HUES6 (cell line): ENCODE results near the gene PRAC2.

ENCODE experiments used
- H3K27ac ChIP-seq: 2 replicates; pipeline ENCODE4 v1.7.0; 2013; ENCODE audit warnings: low read depth, mild to moderate bottlenecking, low read length, inconsistent platforms
- H3K27me3 ChIP-seq: 2 replicates; pipeline ENCODE4 v1.6.1; 2013; ENCODE audit warnings: low read length; ENCODE audit not compliant: control insufficient read depth, insufficient read depth
- H3K36me3 ChIP-seq: 2 replicates; pipeline ENCODE4 v1.6.1; 2013; ENCODE audit warnings: low read length; ENCODE audit not compliant: control insufficient read depth, insufficient read depth
- H3K4me1 ChIP-seq: 2 replicates; pipeline ENCODE4 v1.6.1; 2013; ENCODE audit warnings: low read length; ENCODE audit not compliant: control insufficient read depth, insufficient read depth
- H3K4me3 ChIP-seq: 2 replicates; pipeline ENCODE4 v1.5.1; 2013; ENCODE audit warnings: low read depth, low read length
- H3K9ac ChIP-seq: one replicate; pipeline ENCODE4 v1.6.1; 2013; ENCODE audit warnings: mild to moderate bottlenecking, low read length
- H3K9me3 ChIP-seq: 2 replicates; pipeline ENCODE4 v1.6.1; 2013; ENCODE audit warnings: low read depth, low read length; ENCODE audit not compliant: control insufficient read depth, insufficient read depth

The PRAC2 gene

DNA sequence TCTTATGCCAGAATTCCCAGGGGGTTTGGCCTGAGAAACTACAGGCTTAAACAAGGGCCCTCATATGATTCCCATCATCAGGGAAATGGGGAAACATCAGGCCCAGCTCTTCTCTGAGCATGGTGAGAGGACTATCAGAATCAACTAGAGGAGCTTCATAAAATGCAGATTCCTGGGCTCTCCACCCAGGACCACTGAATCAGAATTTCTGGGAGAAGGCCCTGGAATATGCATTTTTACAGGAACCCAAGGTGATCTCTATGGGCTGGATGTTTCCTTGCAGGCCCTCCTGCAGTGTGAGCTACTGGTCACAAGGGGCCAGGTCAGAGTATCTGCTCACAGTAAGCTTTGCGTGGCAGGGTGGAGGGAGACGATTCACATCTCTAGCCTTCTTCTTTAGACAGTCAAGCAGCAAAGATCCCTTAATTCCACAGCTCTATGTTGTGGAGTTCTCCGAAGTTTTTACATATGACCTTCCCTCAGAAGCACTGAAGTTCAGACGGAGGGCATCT, 44.3 kb downstream of the PRAC2 start:
- Histone ChIP-seq H3K27ac (no peak overlapping the region), H3K9me3 (no peaks in the 10 kb centered on the region), H3K9ac (no peak overlapping the region), H3K4me3 (no peak overlapping the region), H3K4me1 (no peaks in the 10 kb centered on the region), H3K27me3 (peaks cover 44% of the 10 kb centered on the region), H3K36me3 (no peaks in the 10 kb centered on the region)

GRCh38 chr17:48769009-48769675, 46.2 kb downstream of the PRAC2 start:
- Histone ChIP-seq H3K27ac (no peak overlapping the region), H3K9ac (no peak overlapping the region), H3K4me3 (no peak overlapping the region), H3K9me3 (no peaks in the 10 kb centered on the region), H3K4me1 (no peaks in the 10 kb centered on the region), H3K36me3 (no peaks in the 10 kb centered on the region), H3K27me3 (peaks cover 26% of the 10 kb centered on the region)

DNA sequence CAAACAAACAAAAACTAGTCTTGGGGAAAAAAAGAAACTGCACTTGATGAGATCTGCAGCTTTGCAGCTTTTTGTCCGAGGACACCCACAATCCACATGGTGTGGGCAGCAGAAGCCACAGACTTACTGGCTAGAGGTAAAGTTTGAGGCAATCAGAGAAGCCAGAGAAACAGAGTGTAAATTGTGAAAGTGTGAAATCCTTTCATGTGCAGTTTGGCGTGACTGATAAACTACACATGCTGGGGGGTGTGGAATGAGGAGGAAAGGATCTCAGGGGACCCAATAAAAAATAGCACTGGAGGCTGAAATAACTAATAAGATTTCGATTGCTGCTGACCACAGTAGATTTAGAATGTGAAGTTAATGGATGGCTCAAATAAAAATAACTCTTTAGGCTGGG, 48.0 kb downstream of the PRAC2 start:
- H3K9ac ChIP-seq: no peak overlapping the region
- H3K36me3 ChIP-seq: no peaks in the 10 kb centered on the region
- peaks cover 10% of the 10 kb centered on the region for H3K27me3 ChIP-seq
- no peak overlapping the region for H3K4me3 ChIP-seq
- no peak overlapping the region for H3K27ac ChIP-seq
- H3K9me3 ChIP-seq: no peaks in the 10 kb centered on the region
- no peaks in the 10 kb centered on the region for H3K4me1 ChIP-seq

DNA sequence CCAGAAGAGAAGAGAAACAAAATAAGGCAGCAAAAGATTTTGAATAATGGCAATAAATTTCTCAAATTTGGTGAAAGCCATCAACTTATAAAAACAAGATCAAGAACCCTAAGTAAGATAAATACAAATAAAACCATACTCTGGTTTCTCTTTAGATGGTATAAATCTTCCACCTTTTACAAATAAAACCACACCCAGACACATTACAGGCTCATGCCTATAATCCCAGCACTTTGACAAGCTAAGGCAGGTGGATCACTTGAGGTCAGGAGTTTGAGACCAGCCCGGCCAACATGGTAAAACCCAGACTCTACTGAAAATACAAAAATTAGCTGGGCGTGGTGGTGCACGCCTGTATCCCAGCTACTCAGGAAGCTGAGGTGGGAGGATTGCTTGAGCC, 50.3 kb downstream of the PRAC2 start:
- Histone ChIP-seq H3K4me1 (no peaks in the 10 kb centered on the region), H3K4me3 (no peak overlapping the region), H3K9me3 (no peaks in the 10 kb centered on the region), H3K27me3 (peaks cover 6% of the 10 kb centered on the region), H3K36me3 (no peaks in the 10 kb centered on the region), H3K9ac (no peak overlapping the region), H3K27ac (no peak overlapping the region)
